CD4-positive, alpha-beta T cell treated with Interferon alpha-2 for 1 hour (primary cell): ENCODE data around the gene RABGGTA.

Source experiments
- DNase-seq, 2 donors: peaks; one replicate each; pipeline ENCODE4 v3.0.0-alpha.2; 2020 to 2022

The RABGGTA gene

GRCh38 chr14:24271134-24271833, at the start of gene RABGGTA:
TSS of gene RABGGTA (minus strand) at chr14:24271597. CDS start at chr14:24271115, 482 bp downstream.
- peak; percentile 94 to 97 for DNase-seq

GRCh38 chr14:24317141-24317928, 45.9 kb upstream of the RABGGTA start:
- no peak for DNase-seq

GRCh38 chr14:24316597-24316950, 45.2 kb upstream of the RABGGTA start:
- DNase-seq: no peak

- DNase-seq: no peak
Observed at GRCh38 chr14:24315807-24316596, 44.6 kb upstream of the RABGGTA start.

- DNase-seq: no peak
Observed at GRCh38 chr14:24315243-24315806, 43.9 kb upstream of the RABGGTA start.

GRCh38 chr14:24314377-24315193, 43.2 kb upstream of the RABGGTA start:
- DNase-seq: no peak

- DNase-seq: no peak
Observed at GRCh38 chr14:24313913-24314312, 42.5 kb upstream of the RABGGTA start.

- peak; percentile 47 to 63 for DNase-seq
Observed at GRCh38 chr14:24312736-24313507, 41.5 kb upstream of the RABGGTA start.

- no peak for DNase-seq
Observed at GRCh38 chr14:24311837-24312615, 40.6 kb upstream of the RABGGTA start.

- DNase-seq: peak; percentile 72 to 81
Observed at GRCh38 chr14:24310646-24311604, 39.5 kb upstream of the RABGGTA start, which contains the start of gene LTB4R. TSS of gene LTB4R (plus strand) at chr14:24311502. CDS start at chr14:24315652, 4,150 bp downstream.

- no peak for DNase-seq
Observed at GRCh38 chr14:24310265-24310645, 38.9 kb upstream of the RABGGTA start.

GRCh38 chr14:24309538-24310264, 38.3 kb upstream of the RABGGTA start, which contains the start of gene LTB4R2:
TSS of gene LTB4R2 (plus strand) at chr14:24310140. CDS start at chr14:24310665, 525 bp downstream.
- DNase-seq: no peak

GRCh38 chr14:24308342-24309124, 37.1 kb upstream of the RABGGTA start:
- no peak for DNase-seq

GRCh38 chr14:24307575-24308341, 36.4 kb upstream of the RABGGTA start, which contains the start of gene CIDEB:
TSS of gene CIDEB (minus strand) at chr14:24307977. CDS start at chr14:24307858, 119 bp downstream.
- DNase-seq: peak; percentile 67 to 74

GRCh38 chr14:24307156-24307574, 35.8 kb upstream of the RABGGTA start:
- DNase-seq: no peak

GRCh38 chr14:24304019-24304387, 32.6 kb upstream of the RABGGTA start:
- DNase-seq: no peak
